HTR-8/SVneo (cell line): ENCODE data around the gene ST8SIA6.
A peak's percentile ranks its signal among the peaks of the same experiment; 100 is the strongest.
"Not testable (repeated sequence)": the region's sequence is repeated elsewhere in the genome, so short reads cannot be mapped to it uniquely, and the experiment has no call there.

ENCODE experiments used
- DNase-seq: peaks from one replicate; pipeline ENCODE4 v3.0.0; 2011; ENCODE audit warnings: low spot score, mixed read lengths; ENCODE audit not compliant: insufficient read length
- FAIRE-seq: peaks from 2 replicates; lab custom pipeline; 2011; peaks lifted over from hg19 to GRCh38; lab: Jason Lieb, UNC

Gene ST8SIA6, protein sequence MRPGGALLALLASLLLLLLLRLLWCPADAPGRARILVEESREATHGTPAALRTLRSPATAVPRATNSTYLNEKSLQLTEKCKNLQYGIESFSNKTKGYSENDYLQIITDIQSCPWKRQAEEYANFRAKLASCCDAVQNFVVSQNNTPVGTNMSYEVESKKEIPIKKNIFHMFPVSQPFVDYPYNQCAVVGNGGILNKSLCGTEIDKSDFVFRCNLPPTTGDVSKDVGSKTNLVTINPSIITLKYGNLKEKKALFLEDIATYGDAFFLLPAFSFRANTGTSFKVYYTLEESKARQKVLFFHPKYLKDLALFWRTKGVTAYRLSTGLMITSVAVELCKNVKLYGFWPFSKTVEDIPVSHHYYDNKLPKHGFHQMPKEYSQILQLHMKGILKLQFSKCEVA

DNA sequence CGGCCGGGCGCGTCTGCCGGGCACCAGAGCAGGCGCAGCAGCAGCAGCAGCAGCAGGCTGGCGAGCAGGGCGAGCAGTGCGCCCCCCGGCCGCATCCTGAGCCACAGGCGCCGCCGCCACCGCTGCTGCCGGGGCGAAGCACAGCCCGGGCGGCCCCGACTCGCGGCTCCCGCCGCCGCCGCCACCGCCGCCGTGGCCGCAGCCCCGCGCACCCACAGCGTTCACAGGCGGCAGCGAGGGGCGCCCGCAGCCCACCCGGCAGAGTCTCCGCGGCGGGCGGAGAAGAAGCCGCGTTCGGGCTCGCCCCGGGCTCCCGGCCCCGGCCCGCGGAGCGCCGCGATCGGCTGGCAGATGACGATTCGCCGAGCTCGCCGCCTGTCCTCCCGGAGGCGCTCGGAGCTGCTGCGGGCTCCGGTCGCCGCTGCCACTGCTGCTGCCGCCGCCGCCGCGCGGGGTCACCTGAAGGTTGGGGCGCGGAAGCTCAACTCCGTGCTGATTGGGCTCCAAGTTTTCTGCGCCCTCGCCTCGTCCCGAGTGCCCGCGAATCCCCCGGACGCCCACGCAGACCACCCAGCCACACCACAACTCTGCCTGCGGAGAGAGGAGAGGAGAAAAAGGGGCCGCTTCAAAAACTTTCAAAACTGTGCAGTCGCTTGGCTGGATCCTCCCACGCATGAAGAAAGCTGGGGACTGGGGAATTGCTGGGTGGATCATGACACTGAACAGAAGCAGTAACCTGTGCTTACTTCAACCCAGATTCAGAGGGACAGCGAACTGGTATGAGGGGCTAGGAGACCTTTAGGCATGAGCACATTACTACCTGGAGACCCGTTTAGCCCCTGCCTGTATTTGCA lies at the start of gene ST8SIA6:
Gene ST8SIA6 (minus strand): TSS at position 435 of the 854 bp plus-strand sequence. CDS start 340 bp downstream, at position 95.
- no peak for FAIRE-seq
- DNase-seq: peak; percentile 27

- no peak for FAIRE-seq
- DNase-seq: no peak
These were observed 49.4 kb upstream of the ST8SIA6 start for GRCh38 chr10:17503795-17504194.

- DNase-seq (no peak), FAIRE-seq (no peak)
These were observed 48.4 kb upstream of the ST8SIA6 start for GRCh38 chr10:17502814-17503213.

DNA sequence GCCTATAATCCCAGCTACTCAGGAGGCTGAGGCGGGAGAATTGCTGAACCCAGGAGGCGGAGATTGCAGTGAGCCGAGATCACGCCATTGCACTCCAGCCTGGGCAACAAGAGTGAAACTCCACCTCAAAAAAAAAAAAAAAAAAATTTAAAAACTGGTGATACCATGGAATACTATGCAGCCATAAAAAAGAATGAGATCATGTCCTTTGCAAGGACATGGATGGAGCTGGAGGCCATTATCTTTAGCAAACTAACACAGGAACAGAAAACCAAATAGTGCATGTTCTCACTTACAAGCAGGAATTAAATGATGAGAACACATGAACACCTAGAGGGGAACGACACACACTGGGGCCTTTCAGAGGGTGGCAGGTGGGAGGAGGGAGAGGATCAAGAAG lies 44.6 kb upstream of the ST8SIA6 start:
- FAIRE-seq: not testable (repeated sequence)

GRCh38 chr10:17497446-17498030 lies 43.1 kb upstream of the ST8SIA6 start:
- DNase-seq (no peak), FAIRE-seq (no peak)

More for the DNA sequence above, 44.6 kb upstream of the ST8SIA6 start:
- DNase-seq: not testable (repeated sequence)

DNA sequence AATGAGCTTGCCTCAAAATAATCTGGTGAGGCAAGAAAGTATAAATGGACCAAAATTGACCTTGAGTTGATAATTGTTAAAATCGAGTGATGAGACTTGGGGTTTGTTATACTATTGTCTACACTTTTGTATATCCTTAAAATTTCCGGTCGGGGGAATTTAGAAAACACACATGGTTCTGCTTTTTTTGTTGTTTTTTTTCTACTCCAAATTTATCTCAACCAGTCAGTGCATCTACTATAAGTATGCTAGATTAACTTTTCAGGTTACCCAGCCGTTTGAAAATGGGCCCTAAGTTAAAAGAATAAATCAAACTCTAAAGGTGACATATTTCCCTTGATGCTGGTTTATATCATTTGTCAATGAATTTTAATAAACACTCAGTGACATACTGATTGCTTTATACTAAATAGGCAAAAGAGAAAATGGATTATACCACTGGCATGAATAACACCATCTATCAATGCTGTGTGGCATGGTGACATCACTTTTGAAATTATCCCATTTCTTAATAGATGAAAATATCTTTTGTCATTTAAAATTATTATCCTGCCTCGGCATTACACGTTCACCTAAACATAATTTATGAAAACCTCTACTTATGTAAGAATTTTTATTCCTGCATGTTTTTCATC lies 40.3 kb upstream of the ST8SIA6 start:
- FAIRE-seq (no peak), DNase-seq (no peak)

DNA sequence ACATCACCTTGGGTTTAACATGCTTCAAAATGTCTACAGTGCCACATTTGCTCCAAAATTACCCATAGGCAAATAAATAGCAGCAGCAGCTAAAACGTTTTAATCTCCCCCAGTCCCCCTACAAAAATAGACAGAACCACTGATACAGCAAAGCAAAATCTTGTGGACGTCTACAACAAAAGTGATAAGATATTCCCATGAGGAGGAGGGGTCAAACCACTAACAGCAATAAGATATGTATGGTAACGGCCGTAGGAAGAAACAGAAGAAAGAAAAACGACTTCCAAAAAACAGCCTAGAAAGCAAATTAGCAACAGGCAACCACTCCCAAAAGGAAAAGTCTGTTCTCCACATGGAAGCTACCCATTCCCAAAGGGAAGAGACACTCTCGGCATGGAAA lies 34.5 kb upstream of the ST8SIA6 start:
- FAIRE-seq: no peak
- no peak for DNase-seq

DNA sequence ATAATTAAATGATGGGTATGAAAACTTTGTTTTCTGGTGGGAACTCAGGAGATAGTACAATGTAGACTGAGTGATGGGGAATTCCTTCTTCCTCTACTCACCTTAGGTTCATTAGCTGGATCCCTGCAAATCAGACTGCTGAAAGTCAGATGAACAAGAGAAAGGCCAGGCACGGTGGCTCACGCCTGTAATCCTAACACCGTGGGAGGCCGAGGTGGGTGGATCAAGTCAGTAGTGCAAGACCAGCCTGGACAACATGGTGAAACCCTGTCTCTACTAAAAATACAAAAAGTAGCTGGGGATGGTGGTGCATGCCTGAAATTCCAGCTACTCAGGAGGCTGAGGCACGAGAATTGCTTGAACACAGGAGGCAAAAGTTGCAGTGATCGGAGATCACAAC lies 28.7 kb upstream of the ST8SIA6 start:
- DNase-seq (no peak), FAIRE-seq (no peak)

- FAIRE-seq (no peak), DNase-seq (no peak)
These were observed 25.4 kb upstream of the ST8SIA6 start for GRCh38 chr10:17479822-17480221.

- DNase-seq (no peak), FAIRE-seq (no peak)
These were observed 24.7 kb upstream of the ST8SIA6 start for GRCh38 chr10:17479015-17479615.

- FAIRE-seq (no peak), DNase-seq (no peak)
These were observed 21.7 kb upstream of the ST8SIA6 start for GRCh38 chr10:17476073-17476472.

- FAIRE-seq: no peak
- no peak for DNase-seq
These were observed 21.3 kb upstream of the ST8SIA6 start for GRCh38 chr10:17475661-17476060.

- DNase-seq (peak; percentile 17), FAIRE-seq (no peak)
These were observed 20.4 kb upstream of the ST8SIA6 start for GRCh38 chr10:17474595-17475323.

DNA sequence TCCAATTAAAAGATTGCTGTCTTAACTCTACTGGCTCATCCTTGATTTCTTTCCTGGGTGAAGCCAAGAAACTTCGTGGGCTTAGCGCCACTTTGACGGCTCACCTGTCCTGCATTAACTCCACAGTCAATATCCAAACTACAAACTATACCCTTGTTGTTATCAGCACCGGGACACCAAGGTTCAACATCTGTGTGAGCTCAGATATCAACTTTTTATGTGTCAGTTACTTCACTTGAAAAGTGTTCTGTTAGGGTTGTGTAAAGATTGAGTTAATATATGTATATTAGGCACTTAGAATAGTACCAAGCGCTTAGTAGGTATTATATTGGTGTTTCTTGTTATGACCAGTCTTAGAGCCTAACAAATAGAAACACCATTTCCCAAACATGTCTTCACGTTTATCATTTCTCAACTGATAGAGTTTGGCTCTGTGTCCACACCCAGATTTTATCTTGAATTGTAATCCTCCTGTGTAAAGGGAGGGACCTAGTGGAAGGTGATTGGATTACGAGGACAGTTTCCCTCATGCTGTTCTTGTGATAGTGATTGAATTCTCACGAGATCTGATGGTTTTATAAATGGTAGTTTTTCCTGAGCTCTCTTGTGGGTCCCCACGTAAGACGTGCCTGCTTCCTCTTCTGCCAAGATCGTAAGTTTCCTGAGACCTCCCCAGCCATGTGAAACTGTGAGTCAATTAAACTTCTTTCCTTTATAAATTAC lies 19.0 kb upstream of the ST8SIA6 start:
- peak; percentile 55 for FAIRE-seq
- DNase-seq: no peak

- FAIRE-seq: no peak
These were observed 18.3 kb upstream of the ST8SIA6 start for GRCh38 chr10:17472481-17473227.

DNA sequence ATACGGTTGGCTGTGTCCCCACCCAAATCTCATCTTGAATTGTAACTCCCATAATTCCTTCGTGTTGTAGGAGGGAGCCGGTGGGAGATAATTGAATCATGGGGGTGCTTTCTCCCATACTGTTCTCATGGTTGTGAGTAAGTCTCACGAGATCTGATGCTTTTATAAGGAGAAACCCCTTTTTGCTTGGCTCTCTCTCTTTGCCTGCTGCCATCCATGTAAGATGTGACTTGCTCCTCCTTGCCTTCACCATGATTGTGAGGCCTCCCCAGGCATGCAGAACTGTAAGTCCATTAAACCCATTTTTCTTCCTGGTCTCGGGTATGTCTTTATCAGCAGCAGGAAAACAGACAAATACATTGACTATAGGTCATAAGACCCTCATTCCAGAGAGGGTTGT lies 15.9 kb upstream of the ST8SIA6 start:
- DNase-seq (no peak), FAIRE-seq (no peak)

More at GRCh38 chr10:17472481-17473227, 18.3 kb upstream of the ST8SIA6 start:
- DNase-seq: no peak

- DNase-seq: no peak
- FAIRE-seq: no peak
These were observed 11.1 kb upstream of the ST8SIA6 start for GRCh38 chr10:17465328-17466125.
